Amniotic epithelial cell (primary cell): Measurements from ENCODE around the gene FAM171A1.
"Not testable (repeated sequence)": the region's sequence is repeated elsewhere in the genome, so short reads cannot be mapped to it uniquely, and the experiment has no call there.

Source experiments
- DNase-seq: peaks from one replicate; pipeline ENCODE4 v3.0.0-alpha.2; 2010; ENCODE audit warnings: low read depth

The FAM171A1 gene

DNA sequence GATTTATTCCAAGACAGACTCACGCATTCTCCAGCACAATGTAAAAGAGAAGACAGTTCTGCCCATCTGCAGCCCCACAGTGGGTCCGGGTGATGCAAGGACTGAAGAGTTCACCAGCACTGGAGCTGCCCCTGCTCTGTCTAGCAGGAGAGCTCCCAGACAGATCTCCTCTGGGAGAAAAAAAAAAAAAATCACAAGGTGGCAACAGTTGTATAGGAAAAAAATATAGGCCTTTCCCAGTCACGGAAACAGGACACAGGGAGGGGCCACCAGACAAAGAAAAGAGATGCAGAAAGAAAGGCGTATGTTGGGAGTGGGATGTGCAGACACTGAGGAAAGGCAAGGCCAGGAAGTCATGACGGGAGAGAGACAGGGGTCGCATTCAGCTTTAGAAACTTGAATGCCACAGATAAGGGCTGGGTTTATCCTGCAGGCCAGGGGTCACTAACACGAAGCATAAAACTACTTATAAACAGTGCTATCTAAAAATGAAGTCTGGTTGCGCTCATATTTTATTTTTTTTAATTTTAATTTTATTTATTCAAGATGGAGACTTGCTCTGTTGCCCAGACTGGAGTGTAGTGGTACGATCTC is 54.1 kb downstream of the FAM171A1 start:
- DNase-seq: no peak

DNA sequence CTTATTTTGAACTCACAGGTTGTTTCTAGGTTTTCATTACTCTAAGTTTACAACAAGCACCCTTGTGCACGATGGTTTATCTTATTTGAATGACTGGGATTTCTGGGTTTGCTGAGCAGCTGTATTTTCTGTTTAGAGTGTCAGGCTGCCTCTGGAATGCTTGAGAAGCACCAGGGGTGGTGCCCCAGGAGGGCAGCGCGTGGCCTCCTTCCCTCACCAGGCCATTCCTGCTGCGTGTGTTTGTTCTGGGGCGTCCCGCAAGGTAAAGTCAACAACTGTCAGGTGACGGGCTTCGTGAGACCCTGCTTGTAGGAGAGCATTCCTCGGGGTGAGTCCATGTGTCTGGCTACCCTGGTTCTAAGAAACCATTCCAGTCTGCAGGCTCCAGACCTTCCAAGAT is 54.9 kb downstream of the FAM171A1 start:
- no peak for DNase-seq

DNA sequence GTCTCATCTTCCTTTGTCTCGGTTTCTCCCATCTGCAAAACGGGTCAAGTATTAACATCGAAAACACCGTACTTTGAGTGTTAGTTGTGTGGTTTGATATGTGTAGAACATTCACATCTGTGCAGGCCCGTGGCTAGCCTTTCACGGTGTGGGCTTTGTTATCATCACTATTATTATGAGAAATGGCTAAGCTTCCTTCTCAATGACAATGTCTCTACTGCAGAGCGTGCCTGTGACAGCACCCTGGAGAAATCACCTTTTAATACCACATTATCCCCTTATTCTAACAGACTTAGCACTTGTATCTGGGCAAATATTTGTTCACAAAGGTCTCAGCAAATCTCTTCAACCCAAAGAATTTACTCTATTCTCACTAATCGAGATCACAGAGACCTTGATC is 55.8 kb downstream of the FAM171A1 start:
- DNase-seq: no peak

DNA sequence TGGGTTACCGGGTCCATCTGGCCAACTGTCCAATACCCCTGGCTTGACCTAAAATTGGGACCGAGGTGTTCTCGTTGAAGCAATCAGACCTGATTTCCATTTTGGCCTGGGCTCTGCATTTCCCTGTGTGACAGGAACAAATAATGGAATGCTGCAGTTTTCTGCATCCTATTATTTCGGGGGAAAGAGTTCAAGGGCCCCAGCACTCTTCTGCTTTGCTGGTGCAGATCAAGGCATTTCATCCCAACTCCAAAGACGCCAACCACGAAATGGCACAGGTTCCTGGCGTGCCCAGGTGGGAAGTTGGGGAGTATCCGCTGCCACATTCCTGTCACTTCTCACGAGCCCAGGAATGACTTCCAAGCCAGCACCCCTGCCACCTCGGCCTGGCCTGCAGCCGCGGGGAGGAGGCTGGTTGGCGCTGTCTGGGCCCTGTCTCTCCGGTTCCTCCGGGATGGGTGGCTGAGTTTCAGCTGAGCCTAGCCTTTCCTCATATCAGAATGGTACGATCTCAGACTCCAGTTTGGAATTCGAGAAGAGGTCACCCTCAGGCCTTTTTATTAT is 56.5 kb downstream of the FAM171A1 start:
- DNase-seq: no peak

DNA sequence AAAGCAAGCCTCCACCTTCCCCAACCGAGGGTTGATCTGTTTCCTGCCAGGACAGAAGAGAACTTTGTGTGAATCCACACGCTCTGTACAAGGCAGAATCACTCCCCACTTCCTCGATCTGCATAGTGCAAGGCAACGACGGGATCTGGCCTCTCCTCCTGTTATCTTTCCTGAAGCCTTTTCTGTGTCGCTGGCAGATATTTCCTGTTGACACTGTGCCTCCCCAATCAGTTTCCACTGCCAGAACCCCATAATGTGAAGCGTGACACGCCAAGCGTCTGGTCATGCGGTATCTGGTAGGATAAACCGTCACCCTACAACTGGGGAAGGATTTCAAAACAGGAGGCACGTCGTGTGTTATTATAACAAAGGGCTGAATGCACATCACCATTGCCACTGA is 57.2 kb downstream of the FAM171A1 start:
- DNase-seq: peak; percentile 52

DNA sequence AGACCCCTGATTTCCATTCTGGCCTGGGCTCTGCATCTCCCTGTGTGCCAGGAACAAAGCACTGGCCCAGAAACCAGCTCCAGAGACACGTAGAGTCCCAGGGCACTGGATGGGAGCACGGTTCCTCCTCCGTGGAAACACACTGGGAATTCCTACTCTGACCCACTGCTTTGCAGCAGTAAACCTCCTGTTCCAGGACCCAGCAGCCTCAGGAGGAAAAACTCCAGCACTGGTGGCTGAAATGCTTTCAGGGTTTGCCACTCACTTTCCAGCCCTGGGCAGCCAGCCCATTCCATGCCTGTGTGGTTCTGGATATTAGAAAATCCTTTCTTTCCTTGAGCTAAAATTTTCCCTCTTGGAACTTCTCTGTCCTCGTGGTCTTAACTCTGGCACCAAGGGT is 58.0 kb downstream of the FAM171A1 start:
- no peak for DNase-seq

DNA sequence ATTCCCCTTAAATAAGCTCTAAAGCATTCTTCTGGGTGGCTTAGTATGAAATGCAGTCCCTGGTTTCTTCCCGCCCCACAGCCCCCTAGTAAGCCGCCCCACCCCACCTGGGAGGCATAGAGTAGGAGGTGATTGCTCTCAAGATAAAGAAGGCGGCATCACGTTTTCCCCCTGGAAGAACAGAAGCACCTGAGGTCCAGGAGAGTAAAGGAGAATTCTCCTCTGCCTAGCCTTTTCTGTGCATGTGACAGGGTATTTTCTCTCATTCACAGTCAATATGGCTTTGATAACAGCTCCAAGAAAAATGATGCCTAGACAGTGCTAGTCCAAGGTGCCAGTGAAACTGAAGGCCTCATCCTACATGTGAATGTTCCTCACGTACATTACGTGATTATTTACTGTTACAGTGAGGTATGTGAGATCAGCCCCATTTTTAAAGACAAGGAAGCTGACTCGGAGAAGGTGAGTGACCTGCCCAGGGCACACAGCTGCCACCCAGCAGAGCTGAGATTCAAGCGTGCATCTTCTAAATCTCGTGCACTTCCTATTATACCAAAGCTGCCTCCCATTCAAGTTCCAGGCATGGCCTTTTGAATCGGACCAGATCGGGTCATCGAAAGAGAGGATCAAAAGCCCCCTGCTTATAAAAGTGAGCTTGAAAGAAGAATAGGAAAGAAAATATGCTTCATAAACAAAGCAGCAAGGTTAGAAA is 59.4 kb downstream of the FAM171A1 start:
- no peak for DNase-seq

DNA sequence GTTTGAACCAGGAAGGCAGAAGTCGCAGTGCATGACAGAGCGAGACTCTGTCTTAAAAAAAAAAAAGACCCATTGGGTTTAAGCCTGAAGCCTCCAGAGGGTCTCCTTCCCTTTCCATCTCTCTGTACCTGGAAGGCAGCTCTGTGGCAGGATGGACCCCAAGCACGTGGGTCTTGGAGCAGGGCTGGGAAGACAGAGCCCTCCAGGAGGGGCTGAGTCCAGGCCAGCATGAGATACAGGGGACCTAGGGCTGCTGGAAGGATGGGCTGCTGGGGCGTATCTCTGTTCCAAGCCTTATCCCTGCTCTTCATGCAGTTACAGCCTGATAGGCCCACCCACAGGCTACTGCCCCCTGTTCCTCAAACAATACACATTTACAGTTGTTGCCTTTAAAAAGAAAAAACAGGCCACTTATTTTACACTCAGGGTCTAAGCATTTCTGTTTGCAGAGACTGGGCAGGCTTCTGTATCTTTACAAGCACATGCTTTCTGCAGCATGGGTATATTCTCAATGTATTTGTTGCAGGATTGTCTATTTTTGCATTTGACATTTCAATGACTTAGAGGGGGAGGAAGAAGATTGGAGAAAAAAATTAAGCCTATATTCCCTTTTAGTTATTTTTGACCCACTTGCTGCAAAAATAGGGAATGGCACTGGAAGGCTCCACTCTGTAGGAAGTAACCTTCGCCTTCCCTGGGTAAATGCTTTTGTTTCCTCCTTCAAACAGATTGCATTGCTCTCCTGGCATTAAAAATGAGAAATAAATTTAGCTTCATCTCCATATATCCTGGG is 60.1 kb downstream of the FAM171A1 start:
- no peak for DNase-seq

DNA sequence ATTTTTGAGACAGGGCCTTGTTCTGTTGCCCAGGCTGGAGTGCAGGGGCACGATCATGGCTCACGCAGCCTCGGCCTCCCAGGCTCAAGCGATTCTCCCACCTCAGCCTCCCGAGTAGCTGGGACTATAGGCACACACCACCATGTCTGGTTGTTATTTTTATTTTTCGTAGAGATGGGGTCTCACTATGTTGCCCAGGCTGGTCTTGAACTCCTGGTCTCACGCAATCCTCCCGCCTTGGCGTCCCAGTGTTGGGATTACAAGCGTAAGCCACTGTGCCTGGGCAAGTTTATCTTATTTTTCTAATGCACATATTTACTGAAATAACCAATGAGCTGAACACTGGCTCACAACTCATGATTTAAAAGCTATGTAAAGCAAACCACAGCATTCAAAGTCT is 61.9 kb downstream of the FAM171A1 start:
- DNase-seq: no peak

DNA sequence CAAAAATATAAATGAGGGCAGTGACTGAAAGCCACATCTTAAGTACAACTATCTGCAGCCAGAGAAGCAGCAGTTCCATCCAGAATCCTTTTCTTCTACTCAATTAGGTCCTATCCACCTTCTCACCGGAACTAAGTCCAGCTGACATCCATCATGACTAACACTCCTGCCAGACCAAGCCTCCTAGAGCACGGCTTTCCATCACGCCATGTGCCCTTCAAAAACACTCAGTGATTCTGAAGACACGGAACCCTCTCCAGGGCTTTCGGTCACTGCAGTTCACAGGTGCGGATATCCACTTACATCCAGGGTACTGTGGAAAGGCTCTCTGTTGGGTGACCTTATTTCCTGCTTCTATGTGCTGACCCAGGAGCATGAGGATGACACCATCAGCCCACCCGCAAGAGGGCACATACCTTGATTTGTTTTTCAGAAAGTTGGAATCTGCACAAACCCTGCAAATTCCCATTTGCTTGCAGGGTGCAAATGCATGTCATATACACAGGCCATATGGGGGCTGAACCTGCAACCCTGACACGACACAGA is 64.3 kb downstream of the FAM171A1 start:
- DNase-seq: no peak

DNA sequence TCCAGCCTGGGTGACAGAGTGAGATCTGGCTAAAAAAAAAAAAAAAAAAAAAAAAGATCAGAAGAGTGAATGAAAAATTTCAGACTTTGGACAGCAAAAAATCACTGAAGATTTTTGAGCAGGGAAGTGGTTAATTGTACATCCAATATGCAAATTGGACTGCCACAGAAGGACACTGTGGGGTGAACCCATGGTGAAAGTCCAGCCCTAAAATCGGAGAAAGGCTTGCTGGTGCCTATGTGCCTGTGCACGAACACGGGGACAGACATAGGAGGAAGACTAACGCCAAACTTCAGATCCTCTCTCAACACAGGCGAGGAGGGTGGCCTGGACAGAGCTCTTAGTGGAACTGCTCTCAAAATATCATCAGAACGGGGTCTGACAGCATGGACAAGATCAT is 65.5 kb downstream of the FAM171A1 start:
- DNase-seq: no peak

DNA sequence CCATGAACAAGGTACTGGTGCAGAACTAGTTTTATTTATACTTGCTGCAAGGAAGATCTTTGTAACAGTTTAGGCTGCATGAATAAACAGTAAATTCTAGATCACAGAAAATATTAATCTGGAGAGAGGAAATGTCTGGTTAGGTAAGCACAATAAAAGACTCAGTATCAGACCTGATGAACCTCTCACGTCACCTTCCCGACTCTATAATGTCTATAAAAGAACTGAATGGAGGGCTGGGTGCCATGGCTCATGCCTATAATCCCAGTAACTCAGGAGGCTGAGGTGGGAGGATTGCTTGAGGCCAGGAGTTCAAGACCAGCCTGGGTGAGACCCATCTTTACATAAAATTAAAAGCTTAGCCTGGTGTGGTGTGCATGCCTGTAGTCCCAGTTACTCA is 65.9 kb downstream of the FAM171A1 start:
- no peak for DNase-seq

DNA sequence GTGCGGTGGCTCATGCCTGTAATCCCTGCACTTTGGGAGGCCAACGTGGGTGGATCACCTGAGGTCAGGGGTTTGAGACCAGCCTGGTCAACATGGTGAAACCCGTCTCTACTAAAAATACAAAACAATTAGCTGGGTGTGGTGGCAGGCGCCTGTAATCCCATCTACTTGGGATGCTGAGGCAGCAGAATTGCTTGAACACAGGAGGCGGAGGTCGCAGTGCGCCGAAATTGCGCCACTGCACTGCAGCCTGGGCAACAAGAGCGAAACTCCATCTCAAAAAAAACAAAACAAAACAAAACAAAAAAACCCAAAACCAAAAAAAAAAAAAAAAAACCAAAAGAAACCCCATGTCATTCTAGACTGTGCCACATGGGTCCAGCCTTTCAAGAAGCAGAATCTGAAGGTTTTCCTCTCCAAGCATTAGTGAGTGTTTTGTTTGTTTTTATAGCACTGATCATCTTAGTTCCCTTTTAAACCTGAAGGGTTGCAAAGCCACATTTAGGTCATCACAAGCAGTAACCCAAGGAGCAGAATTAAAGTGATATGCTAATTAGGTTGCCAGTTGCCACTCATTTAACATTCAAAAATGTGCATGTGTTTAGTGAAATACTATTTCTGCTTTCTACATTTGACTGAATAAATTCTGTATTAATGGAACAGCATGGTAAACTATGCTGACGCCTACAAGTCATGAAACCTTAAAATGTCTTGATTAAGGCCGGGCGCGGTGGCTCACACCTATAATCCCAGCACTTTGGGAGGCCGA is 68.7 kb downstream of the FAM171A1 start:
- not testable (repeated sequence) for DNase-seq

DNA sequence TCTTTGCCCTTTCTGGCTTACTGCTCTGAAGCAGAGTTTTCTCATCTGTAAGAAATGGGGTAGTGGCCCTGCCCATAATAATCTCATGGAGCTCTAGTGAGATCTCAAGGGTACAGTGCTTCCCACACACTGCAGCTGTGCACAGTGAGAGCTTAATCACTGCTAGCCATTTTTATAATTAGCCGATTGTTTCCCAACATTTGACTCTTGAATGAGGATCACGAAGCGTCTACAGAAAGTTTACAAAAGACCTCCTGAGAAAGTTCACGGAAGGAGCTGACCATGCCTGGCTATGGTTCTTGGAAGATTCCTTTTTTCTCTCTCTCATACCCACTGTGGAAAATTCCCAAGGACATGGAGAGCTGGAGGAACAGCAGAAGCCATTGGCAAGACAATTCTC is 70.4 kb downstream of the FAM171A1 start:
- no peak for DNase-seq

DNA sequence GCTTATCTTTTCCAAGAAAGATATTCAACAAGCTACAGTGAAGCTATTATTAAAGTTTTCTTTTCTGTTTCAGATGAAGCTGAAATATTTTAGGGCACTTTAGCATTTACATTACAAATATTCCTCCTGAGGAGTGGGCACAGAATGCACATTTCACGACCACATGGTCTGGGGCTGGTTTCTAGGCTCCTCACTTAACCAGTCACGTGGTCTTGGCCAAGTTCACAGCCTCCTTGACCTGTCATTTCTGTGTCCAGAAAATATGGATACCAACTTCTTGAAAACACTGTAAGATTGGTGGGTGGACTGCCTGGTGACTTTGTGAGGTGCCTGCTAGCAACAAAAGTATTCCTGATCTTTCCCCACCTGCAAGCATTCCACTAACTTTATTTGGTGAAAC is 70.9 kb downstream of the FAM171A1 start:
- DNase-seq: no peak

DNA sequence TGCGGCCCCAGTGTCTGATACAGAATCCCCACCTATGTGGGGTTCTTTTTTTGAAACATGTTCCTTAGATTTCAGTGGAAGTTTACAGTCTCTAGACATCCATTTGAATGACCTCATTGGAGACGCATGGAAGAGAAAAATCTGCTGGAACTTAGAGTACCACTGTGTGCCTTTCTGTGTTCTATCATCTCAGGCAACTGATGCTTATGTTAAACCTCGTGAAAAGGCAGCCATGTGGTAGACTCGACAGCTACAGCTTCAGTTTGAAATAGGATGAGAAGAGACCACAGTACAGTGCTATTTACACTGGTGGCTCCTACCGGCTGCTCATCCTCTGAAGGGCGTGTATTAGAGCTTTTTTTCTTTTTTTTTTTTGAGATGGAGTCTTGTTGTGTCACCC is 74.4 kb downstream of the FAM171A1 start:
- no peak for DNase-seq

DNA sequence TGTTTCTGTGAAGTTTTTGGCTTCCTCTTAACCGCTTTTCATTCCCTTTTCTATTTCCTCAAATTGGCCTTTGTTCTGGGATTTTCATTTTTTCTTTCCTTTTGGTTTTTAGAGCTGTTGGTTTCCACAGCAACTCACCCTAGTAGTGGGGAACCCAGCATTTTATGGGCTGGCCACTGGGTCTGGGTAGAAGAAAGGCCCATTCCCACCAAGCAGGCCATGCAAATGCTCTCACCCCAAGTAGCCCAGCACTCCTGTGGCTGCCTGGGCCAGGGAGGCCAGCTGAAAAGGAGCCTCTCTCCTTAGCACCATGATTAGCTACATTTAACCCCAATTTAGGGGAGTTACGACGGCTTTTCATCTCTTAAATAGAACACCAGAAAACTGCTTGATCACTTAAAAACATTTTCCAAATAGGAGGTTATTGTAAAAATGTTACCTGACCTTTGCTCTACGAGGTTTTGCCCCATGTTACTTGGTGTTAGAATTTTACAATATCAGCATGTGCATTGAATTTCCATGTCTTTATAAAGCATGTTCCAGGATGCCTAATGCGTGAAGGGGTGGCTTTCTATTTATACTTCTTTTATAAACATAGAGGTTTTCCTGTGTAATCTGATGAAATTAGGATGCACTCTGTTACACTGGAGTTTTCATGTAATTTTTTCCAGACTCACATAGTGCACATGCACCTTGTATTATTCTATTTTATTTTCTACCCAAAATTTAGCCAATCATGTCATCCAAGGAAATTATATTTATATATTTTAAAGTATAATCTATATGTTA is 75.4 kb downstream of the FAM171A1 start:
- no peak for DNase-seq

DNA sequence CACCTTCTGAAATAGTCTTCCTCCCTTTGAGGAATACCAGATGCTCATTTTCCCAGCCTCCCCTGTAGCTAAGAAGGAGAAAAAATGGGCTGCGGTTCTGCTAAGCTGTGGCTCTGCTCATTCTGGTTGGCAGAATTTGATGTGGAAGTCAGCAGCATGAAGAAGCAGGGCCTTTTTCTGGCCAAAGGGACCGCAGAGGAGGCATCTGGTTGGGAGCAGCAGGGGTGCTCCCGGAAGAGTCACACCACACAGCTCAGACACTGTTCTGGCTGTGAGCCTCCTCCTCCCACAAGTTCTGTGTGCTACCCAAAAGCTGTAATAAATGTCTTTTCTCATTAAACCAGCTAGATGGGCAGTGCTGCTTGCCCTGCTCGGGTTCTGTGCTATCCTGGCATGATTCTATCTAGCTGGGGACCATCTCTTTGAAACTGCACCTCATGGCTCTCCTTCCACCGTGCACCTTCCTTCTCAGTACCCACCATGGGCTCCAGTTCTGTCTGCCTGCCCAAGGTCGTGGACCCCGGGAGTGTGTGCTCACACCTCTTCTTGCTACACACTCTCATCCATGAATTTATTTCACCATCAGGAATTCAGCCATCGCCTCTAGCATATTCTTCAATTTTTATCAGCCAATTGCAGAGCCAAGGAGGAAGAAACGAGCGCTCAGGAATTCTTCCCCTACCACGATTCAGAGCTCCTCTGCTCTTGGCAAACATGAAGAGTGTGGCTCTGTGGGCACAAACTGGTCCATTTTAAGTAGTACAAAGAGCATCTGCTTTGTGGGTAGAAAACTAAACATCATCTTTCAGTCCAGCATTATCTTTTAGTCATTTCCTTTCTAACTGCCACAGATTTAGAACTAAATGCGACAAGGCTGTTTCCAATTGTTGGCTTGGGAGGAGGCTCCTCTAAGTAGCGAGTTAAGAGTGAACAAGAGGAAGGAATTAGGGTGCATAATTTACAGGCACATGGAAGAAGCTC is 76.9 kb downstream of the FAM171A1 start:
- DNase-seq: no peak

DNA sequence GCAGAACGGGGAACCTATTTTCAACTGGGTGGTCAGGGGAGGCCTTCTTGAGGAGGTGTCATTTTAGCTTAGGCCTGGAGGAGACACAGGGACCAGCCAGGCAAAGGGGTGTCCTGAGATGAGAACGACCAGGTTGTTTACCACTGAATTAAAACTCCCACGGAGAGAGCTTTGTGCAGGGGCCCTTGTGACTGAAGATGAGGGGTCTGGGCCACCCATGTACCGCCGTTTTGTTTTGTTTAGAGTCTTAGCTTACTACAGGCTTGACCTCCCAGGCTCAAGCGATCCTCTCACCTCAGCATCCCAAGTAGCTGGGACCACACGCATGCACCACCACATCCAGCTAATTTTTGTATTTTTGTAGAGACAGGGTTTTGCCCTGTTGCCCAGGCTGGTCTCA is 80.4 kb downstream of the FAM171A1 start:
- DNase-seq: no peak

DNA sequence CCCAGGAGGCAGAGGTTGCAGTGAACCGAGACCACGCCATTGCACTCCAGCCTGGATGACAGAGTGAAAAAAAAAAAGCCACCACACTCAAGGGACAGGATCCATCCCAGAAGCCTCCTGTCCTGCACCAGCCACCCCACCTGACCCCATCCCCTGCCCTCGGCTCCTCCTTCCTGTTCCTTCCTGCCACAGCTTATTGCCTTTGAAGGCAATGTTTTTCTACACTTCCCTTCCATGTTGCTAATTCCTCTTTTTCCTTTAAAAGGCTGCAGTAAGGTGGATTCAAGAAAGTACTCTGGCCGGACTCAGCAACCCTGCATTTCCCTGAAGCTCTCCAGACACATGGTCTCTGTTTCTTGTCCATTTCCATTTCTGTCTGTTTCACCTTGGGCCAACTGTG is 80.9 kb downstream of the FAM171A1 start:
- DNase-seq: no peak
